NCI-H128 (cell line): Measurements from ENCODE around the gene TACC2.
"Not testable (repeated sequence)": the region's sequence is repeated elsewhere in the genome, so short reads cannot be mapped to it uniquely, and the experiment has no call there.

Experiments used
- DNase-seq: peaks from one replicate; lab custom pipeline; 2025; ENCODE audit not compliant: unreplicated experiment; lab: John Stamatoyannopoulos, UW

Gene TACC2, protein sequence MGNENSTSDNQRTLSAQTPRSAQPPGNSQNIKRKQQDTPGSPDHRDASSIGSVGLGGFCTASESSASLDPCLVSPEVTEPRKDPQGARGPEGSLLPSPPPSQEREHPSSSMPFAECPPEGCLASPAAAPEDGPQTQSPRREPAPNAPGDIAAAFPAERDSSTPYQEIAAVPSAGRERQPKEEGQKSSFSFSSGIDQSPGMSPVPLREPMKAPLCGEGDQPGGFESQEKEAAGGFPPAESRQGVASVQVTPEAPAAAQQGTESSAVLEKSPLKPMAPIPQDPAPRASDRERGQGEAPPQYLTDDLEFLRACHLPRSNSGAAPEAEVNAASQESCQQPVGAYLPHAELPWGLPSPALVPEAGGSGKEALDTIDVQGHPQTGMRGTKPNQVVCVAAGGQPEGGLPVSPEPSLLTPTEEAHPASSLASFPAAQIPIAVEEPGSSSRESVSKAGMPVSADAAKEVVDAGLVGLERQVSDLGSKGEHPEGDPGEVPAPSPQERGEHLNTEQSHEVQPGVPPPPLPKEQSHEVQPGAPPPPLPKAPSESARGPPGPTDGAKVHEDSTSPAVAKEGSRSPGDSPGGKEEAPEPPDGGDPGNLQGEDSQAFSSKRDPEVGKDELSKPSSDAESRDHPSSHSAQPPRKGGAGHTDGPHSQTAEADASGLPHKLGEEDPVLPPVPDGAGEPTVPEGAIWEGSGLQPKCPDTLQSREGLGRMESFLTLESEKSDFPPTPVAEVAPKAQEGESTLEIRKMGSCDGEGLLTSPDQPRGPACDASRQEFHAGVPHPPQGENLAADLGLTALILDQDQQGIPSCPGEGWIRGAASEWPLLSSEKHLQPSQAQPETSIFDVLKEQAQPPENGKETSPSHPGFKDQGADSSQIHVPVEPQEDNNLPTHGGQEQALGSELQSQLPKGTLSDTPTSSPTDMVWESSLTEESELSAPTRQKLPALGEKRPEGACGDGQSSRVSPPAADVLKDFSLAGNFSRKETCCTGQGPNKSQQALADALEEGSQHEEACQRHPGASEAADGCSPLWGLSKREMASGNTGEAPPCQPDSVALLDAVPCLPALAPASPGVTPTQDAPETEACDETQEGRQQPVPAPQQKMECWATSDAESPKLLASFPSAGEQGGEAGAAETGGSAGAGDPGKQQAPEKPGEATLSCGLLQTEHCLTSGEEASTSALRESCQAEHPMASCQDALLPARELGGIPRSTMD (N-terminal part only)

DNA sequence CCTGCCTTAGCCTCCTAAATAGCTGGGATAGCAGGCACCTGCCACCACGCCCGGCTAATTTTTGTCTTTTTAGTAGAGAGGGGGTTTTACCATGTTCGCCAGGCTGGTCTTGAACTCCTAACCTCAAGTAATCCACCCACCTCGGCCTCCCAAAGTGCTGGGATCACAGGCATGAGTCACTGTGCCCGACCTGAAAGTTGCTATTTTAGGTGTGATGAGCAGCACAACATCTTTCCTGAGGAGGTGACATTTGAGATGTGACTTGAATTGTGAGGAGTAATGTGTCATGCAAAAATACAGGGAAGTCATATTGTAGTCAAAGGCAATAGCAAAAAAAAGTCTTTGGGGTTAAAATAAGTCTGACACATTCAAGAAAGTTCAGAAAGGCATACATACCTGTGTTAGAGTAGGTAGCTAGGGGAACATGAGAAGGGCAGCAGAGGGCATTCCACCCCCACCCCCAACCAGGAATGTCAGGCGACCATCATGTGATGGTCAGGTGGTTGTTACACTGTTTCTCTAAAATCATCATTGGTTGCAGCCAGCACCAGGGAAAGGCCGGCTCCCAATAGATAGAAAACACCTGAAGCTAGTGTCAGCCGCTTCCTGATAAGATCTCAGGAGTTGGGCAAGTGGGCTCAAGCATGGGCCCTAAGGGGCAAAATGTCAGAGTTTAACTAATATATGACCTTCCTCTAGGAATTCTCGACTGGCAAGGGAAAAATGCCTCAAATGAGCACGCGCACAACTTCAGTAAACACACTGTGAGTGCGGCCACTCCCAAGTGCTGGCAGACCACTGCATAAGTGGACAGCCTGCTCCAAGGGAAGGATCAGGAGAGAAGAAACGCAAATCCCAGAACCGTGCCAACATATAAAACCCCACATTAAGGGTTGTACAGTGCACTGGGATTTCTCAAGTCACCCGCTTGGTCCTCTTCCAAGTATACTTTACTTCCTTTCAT, at the start of gene TACC2:
Gene TACC2 (plus strand): TSS at position 803 of the 964 bp plus-strand sequence. CDS start 32,819 bp downstream, outside the sequence.
- DNase-seq, result no peak

DNA sequence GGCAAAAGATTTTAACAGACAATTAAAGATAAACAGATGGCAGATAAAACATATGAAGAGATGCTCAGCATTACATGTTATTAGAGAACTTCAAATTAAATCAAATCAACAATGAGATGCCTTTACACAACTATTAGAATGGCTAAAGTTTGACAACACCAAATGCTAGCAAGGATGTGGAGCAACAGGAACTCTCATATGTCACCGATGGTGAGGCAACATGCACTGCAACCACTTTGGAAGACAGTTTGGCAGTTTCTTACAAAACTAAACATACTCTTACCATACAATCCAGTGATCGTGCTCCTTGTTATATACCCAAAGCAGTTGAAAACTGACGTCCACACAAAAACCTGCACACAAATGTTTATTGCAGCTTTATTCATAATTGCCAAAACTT, 47.4 kb upstream of the TACC2 start:
- no peak for DNase-seq

DNA sequence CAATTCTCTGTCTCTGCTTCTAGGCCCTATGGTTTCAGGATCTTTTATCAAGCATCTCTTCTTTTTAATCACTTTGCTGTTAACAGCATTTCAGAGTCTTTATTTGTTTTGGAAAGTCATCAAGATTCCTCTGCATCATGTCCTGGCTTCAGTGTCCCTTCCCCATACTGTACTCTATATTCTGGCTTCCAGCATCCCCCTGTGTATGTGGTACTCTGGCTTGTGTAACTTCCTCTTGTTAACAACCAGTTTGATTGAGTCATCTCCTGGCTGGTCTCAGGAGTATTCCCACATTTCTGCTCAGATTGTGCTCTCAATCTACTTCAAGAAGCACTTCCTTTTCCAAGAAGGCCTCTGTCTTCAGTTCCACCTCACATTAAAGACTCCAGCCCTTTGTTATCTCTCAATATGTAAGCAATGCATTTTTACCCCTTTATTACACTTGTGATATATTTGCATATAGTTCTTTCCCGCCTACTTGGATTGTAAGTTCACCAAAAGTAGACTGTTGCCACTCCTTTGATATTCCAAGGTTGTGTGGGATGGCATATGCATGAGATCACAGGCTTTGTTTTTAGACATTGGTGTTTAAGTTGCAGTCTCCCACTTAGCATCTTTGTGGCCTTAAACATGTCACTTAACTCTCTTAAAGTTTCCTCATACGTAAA, 46.1 kb upstream of the TACC2 start:
- DNase-seq, result no peak

DNA sequence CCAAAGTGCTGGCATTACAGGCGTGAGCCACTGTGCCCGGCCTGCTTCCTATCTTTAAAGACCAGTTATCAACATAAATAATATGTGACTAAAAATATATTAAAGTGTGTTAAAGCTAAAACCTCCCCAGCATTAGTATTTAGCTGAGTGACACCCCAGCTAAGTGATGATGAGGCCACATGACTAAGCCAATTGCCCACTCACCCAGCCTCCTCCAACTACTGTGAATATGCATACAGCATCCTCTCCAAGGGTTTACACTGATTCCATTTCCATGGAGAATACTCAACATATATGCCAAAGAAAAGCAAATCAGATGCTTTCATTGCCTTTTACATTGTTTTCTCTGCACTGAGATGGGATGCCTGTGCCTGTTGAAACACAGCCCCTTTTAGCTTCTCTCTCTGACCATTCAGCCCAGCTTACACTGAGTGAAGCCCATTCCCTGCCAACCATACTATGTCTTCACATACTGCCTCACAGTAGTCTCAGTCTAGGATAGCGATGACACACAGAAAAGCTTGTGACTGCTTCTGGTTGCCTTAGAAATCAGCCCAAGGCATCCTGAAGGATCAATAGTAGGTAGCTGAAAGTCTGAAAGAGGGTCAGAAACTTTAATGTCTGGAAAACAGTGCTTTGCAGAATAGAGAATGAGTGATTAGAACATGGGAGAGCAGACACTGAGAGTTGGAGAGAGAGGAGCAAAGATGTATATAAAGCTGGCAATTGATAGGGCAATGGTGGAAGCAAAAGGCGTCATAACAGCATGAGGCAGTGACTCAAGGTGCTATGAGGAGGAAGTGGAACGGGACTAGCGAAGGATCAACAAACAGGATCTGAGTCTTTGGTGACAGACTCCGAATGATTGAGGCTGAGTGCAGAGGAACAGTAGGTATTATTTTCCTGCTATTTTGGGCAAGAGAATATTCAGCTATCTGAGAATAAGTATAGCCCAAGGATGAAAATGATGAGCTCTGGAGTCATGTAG, 41.3 kb upstream of the TACC2 start:
- no peak for DNase-seq

DNA sequence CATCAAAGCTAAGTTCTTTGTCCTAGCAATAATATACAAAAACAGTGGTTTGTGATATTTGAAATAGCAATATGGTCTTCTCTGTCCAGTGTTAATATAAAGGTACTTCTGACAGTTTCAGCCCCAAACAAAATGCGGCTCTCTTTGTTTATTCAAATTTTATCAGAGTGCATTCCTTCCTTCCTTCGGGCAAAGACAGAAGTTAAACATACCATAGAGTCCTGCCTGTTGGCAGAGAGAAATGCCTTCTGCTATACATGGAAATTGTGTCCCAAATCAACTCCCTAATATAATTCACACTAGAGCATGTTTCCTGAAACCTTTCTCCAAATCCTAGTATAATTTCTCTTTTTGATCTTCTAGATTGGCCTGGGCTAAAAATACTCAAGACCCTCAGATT, 39.9 kb upstream of the TACC2 start:
- DNase-seq, result no peak

DNA sequence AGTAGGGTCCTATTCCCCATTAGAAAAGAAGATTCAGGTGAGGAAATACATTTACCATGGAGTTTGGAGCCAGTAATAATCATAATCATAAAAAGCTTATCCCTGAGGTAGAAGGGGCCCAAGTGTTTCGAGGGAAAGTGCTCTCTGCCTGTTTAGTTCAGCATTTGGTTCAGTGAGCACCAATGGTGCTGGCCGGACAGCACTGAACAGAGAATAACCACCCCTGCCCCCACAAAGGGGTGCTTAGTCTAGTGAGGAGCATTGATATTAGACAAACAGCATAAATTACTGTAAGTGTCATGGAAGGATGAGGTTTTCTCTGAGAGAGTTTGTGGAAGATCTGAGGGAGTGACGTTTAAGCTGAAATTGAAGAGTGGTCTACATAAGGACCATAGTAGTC, 39.5 kb upstream of the TACC2 start:
- DNase-seq, result no peak

DNA sequence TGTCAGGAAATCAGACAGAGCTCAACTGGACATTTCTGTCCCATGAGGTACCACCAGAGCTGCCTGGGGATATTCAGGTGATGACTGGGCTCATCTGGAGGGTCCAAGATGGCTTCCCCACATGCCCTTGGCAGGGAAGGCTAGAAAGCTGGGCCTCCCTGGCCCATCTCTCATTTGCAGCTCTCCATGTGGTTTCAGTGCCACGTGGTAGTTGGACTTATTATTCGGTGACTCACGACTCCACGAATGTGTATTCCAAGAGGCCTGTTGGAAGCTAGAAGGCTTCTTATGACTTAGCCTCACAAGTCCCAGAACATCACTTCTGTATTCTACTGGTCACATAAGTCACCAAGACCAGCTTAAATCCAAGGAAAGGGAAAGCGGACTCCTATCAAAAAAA, 36.7 kb upstream of the TACC2 start:
- DNase-seq, result no peak

DNA sequence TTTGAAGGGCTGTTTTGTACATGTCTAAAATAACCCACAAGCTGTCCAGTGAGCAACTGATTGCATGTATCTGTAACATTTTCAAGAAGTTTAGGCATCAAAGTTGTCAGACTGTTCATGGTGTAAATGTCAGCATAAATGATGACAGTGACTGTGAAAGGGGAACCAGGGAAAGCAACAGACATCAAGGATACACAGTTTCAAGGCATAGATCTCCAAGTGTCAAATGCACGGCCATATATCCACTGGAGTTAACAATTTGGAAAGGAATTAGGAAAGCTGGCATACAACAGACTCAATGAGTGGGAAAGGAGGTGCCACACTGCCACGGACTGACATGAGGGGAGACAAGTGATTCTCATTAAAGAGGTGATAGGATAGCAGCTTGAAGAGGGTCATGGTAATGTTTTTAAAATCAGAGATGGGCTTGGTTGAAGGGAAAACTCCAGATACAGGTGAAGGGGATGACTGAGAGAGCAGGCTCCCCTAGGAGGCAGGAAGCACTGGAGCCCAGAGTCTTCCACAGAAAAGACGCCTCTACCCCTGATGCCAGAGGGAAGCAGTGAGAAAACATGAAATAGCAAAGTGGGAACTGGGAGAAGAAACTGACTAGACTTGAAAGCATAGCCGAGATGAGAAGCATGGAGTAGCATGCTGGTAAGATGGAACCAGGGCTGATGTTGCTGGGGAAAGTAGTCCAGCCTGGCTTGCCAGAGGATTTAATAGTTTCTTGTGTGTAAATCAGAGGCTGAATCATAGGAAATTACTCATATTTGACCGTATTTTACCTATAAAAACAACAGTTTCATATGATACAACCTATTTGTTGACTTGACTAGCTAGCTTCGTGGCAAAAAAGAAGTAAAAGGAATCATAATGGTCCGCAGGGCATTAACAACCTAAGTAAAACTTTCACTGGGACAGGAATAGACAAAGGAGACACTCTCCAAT, 32.6 kb upstream of the TACC2 start:
- DNase-seq, result no peak

DNA sequence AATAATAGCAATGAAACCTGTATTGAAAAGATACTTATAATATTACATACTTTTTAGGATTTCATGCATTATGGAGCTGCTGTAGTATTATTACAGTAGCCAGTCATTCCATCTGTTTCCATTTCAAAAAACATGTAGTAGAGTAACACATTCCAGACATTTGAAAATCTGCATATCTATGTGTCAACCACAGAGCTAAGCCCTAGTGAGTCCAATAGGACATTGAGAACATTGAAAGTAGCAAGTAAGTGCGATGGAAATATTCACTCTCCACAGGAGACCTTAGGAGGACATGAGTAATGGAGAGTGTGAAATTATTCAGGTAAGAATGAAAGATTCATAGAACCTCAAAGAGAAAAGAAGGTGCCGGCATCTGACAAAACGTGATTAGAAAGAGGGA, 29.3 kb upstream of the TACC2 start:
- DNase-seq, result no peak

DNA sequence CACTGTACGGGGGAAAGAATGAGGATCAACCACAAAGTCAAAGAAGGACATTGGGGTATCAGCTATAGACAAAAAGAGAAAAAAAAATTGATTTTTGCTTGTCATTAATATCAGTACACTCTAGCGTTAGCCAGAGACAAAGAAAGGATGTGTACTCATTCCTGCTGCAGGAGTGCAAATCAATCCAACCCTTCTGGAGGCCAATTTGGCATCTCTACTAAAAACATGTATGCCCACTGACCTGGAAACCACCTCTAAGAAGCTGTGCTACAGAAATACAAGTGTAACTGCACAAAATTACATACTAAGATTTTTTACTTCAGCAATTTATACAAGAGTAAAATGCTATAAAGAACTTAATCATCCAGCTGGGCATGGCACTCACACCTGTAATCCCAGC, 27.5 kb upstream of the TACC2 start:
- DNase-seq, result no peak

DNA sequence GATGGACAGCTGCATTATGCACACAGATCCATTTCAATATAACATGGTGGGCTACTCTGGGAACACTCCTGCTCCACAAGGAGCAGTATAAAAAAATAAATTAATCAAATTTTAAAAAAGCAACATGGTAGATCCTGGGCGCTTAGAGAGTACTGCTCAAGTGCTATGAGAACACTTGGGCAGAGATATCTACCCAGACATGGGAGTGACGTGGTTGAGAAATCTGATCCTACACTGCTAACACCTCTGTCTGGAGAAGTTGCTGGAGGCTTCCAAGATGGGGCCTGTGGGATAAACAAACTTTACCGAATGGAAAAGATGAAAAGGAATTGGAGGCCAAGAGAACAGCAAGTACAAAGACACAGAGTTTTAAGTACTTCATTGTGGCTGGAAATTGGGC, 23.0 kb upstream of the TACC2 start:
- DNase-seq, result no peak

DNA sequence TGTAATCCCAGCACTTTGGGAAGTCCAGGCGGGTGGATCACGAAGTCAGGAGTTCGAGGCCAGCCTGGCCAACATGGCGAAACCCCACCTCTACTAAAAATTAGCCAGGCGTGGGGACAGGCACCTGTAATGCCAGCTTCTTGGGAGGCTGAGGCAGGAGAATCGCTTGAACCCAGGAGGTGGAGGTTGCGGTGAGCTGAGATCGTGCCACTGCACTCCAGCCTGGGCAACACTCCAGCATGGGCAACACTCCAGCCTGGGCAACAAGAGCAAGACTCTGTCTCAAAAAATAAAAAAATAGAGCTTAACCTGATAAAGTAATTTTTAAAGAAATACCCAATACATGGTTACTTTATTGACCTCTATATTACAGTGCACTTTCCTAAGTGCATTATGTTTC, 19.9 kb upstream of the TACC2 start:
- DNase-seq, result not testable (repeated sequence)

DNA sequence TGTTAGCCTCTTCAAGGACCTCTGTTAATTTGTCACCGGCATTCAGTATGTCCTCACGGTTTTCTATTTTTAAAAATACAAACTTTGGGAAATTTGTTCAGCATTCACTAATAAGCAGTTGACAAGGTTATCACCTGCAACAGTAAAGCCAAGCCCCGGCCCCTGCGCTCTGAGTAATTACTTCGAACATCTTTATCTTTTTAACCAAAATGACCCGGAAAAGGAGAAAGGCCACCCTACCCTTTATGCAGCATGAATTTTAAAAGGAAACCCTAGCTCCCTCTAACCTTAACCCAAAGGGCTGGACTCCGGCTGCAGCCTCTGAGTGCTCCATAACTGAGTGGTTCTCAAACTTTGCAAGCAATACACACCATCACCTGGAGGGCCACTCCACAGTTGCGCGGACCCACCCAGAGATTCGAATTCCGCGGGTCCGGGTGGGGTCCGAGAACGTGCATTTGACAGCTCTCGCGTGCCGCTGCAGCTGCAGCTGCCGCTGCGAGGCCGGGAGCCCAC, 14.9 kb upstream of the TACC2 start:
- no peak for DNase-seq

DNA sequence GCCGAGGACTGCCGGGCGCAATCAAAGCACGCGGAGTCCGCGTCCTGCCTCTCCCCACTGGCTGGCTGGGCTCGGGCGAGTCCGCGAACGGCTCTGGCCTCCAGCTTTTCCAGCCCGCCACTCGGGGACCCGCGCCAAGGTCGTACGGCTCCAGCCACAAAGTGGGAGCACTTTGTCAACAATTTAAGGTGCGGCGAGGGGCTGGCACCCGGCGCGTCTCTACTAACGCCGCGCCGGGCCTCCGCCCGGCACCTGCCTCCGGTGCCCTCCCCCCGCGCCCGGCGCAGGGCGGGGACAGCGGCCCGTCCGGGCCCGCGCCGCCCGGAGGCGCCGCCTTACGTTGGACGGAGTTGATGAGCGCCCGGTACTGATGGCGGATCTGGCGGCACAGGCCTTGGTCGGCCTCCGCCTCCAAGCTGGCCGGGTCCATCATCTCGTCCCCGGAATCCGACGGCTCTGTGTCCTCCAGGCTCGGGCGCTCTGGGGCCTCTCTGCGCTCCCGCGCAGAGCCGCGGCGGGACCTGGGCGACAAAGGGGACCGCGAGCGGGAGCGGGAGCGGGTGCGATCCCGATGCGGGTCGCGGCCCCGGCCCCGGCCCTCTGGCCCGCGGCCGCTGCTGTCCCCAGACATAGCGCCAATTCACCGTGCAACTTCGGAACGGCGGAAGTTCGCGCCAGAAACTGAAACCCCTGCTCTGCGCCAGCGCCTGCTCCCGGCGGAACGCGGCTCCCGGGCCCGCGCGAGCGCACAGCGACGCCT, 14.2 kb upstream of the TACC2 start, which contains the start of gene NSMCE4A:
Gene NSMCE4A (minus strand): TSS at position 683 of the 760 bp plus-strand sequence. CDS start 52 bp downstream, at position 631.
- peak; percentile 25 for DNase-seq

DNA sequence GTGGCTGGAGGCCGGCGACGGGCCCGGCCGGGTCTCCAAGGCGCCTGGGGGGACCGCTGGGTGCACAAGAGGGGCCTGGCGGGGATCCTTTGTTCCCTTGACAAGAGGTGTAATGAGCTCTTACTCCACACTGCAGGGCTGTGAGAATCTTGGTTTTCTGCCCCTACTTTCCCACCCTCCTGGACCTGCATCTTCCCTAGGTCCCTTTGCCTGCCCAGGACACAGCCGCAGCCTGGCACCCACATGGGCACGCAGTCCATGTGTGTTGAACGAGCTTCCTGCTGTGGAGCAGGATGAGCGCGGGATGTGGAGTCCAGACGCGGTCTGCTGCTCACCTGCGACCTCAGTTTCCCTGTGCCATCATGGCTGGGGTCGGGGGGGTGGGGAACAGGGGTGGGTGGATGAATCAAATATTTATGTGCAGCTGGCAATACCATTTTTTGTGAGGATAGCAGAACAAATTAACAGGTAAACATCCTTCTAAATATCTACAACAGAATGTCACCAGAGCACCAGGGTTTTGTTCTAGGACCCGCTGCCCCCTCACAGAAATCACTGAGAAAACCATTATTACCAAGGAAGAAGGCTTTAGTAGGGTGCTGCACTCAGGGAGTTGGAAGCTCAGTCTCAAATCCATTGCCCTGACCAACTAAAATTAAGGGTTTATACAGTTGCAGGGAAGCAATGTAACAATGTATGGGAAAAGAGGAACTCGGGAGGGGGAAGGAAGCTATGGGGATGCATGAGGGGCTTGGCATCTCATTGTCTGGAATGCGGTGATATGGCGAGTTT, 13.5 kb upstream of the TACC2 start:
- no peak for DNase-seq

DNA sequence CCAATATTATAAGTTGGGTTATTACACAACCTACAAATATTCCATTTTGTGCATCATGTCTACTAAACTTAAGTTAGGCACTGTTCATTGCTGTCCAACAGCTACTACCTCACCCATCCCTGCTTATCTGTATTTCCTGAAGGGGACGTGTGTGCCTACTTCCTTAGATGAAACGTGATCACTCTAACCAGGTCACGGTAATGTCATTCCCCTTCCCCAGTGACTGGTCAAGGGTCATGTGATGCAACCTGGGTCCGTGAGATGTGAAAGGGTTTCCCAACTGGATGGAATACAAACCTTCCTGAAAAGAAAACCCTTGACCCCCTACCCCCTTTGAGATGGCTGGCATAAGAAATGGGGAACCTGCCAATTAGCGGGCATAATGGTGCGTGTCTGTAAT, 12.4 kb upstream of the TACC2 start:
- no peak for DNase-seq
